Epithelial cell of proximal tubule (primary cell): ENCODE data around the gene PWWP2B. TPM values are rescaled to one million over a fixed set of nuclear protein-coding genes. Genes with fewer than 3 reads are reported as not detected.

ENCODE experiments used
- DNase-seq: peaks from one replicate; pipeline ENCODE4 v3.0.0-alpha.2; 2011; ENCODE audit warnings: low read depth
- H3K4me3 ChIP-seq: 2 replicates; pipeline ENCODE4 v1.5.1; 2011; ENCODE audit warnings: low read depth, mild to moderate bottlenecking, low read length
- total RNA-seq: library from RNA; depleted of rRNA; stranded (reverse); fragments of >200 nt; gene quantifications from 2 replicates; pipeline ENCODE4 v1.2.3, GENCODE V29; 2015
- TF ChIP-seq, protein P1 (sequence below): conservative IDR thresholded peaks from 2 replicates; pipeline ENCODE4 v1.5.1; 2012; ENCODE audit warnings: low read depth, mild to moderate bottlenecking, low read length

Gene PWWP2B
- total RNA-seq, 1 donor from 2014 or later = 11.0 TPM

DNA sequence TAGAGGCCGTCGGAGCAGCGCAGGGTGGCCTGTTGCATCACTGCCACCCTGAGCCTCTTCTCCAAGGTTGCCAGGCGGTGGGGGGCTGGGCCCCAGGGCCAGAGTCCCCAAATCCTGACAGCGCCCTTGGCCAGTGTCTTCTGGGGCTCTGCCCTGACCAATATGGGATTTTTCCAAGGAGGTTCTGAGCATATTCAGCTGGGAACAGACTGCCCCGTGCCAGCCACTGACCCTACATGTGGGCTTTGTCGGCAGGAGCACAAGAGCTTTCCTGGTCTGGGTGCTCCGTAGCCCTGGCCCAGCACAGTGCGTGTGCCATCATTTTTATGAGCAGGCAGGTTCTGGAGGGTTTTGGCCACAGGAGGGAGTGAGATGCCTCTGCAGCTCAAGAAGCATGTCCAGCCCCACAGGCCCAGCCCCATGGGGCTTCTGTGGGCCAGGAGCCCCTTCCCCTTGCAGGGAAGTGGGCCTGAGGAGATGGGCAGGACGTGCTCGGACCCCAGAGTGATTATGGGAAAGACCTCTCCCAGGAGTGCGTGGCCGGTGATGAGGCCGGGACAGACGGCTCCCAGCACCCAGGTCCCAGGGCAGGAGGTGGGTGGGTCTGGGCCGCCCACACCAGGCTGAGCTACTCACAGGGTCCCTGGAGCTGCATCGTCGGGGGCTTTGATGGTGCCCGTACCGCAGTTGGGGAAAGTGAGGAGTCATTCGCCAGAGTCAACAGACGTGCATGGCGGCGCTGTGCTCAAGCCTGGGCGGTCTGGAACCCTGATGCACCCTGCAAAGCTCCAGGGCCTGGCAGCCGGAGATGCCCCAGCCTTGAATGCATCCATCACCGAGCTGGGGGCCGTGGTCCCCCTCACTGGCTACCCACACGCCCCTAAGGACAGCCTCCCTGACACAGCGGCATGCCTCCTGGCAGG lies 66.6 kb downstream of the PWWP2B start:
- DNase-seq = no peak
- H3K4me3 ChIP-seq = no peak overlapping the region
- TF ChIP-seq, protein P1, sequence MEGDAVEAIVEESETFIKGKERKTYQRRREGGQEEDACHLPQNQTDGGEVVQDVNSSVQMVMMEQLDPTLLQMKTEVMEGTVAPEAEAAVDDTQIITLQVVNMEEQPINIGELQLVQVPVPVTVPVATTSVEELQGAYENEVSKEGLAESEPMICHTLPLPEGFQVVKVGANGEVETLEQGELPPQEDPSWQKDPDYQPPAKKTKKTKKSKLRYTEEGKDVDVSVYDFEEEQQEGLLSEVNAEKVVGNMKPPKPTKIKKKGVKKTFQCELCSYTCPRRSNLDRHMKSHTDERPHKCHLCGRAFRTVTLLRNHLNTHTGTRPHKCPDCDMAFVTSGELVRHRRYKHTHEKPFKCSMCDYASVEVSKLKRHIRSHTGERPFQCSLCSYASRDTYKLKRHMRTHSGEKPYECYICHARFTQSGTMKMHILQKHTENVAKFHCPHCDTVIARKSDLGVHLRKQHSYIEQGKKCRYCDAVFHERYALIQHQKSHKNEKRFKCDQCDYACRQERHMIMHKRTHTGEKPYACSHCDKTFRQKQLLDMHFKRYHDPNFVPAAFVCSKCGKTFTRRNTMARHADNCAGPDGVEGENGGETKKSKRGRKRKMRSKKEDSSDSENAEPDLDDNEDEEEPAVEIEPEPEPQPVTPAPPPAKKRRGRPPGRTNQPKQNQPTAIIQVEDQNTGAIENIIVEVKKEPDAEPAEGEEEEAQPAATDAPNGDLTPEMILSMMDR = peak; percentile 36

DNA sequence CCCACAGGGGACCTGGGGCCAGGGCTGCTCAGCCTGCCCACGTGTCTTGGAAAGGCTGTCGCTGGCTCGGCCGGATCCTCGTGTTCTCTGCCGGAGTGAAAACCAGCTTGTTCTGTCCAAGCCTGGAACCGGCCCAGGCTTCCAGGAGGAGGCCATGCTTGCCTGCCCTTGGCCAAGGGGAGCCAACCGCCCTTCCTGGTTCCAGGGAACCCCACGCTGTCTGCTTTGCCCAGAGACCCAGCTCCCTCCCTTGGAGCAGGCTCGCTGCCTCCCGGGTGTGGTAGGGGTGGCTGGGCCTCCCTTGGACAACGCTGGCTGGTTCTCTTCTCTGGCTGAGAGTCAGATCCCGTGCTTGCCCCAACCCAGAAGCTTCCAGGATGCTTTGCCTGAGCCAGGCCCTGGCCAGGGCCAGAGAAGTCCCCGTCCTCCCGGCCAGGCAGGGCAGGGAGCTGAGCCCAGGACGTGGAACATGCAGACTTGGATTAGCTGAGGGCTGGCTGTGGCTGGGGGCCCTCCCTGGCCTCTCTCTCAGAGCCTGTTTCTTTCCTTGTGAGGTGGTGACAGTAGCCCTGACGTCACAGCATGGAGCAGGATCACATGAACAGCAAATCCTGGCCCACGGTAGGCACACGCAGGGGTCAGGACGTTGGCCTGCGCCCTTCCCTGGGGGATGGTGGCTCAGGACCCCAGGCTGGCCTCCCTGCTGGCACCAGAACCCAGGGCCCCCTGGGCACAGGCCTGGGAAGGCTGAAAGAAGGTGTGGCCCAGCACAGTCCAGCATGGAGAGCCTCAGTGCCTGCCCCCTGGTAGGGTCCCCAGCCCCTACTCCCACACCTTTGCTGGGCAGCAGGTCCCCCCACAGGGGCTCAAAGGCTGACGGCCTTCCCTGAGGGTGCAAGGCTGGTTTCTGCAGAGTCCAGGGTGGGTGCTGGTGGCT lies 67.5 kb downstream of the PWWP2B start:
- DNase-seq = no peak
- no peak overlapping the region for H3K4me3 ChIP-seq
- TF ChIP-seq, protein P1 = no peak

DNA sequence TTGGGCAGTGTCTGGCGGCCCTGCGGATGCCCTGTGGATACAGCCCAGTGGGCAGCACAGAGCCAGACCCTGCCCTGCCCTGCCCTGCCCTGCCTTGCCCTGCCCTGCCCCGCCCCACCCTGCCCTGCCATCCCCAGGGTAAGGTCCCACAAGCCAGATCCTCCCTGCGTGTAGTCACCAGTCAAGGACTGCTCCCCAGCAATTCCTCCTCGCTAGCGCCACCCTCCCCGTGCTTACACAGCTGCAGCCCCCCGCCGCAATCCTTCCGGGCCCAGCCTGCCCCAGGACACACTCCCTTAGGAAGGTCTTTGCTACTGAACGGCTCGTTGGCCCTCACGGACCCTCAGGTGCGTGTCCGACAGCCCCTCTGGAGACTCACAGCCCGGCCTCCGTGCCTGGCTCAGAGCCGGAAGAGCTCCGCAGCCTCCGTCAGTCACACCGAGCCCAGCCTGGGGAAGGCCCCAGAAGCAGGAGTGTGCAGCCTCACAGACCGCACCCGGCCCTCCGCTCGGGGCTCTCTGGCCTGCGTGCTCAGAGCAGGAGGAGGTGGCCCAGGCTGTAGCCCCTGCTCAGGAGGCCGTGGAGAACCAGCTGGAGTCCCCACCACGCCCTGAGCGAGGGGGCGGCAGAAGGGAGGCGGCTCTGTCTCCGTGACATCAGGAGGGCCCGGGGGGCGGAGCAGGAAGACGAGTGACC lies 68.3 kb downstream of the PWWP2B start:
- DNase-seq = no peak
- H3K4me3 ChIP-seq = no peak overlapping the region
- TF ChIP-seq, protein P1 = no peak

DNA sequence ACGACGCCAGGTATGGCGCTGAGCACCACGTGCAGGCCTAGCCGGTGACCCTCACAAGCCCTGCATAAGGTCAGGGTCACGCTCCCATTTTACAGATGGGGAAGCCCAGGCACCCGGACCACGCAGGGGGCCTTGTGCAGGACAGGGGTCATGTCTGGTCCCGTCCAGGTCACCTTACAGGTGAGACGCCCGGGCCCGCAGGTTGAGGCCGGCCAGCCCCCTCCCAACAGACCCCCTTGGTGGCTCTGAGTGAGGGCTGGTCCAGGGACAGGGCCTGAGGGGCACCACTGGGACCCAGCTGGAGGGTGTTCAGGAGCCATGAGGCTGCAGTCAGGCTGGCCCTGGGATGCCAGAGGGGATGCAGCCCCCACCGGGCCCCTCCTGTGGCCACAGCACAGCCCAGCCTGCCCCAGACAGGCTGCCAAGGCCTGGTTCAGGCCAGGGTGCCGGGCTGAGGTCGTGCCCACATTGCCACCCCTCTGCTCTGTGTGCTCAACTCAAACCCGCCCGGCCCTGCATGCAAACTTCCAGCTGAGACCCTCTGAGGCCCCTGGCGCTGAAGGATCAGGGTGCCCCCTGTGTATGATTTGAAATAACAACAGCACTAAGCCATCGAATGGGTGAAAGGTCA lies 69.0 kb downstream of the PWWP2B start:
- no peak for DNase-seq
- H3K4me3 ChIP-seq = no peak overlapping the region
- TF ChIP-seq, protein P1 = no peak

DNA sequence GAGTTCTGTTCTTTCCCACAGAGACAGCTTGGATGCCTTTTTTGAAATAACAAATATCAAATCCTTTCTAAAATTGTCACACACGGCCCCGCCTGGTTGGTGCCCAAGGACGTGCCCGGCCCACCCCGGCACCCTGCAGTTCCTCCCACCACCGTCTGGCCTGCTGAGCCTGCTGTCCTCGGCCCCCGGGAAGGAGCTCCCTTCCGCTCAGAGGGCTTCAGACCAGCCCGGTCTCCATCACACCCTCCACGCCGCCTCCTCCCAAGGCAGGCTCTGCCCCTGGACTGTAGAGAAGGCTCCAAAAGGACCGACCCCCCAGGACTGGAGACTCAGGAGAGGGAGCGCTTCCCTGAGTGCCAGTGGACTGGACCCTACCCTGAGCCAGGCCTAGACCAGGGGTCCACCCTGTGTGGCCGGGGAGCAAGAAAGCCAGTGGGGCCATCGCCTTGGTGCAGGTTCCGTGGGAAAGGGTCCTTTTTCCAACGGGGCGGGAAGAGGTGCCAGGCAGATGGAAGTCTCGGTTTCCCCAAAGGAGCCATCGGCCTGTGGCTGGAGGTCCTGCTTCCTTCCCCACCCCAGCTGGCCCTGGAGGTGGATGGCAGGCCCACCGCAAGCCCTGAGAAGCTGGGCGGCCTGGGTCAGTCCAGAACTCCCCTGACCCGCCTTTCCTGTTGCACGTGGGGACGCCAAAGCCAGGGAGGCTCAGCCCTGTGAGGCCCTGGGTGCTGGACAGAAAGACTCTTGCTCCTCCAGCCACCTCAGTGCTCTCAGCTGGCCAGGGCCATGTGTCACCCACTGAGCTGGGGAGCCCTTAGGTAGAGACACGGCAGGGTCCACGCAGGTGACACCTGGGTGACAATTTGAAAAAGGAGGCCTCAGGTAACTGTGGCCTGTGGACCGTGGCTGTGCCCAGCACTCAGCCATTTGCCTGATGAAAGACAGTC lies 69.8 kb downstream of the PWWP2B start:
- TF ChIP-seq, protein P1 = no peak

More for the DNA sequence above, 69.8 kb downstream of the PWWP2B start:
- no peak for DNase-seq
- H3K4me3 ChIP-seq = no peak overlapping the region

Other genes with a start within 250 kb of the PWWP2B start
- 1.7 and 3.3 TPM in 2 replicates for gene DPYSL4, start 210.3 kb upstream of the PWWP2B start, total RNA-seq
- 13.0 and 25.9 TPM in 2 replicates for gene STK32C, start 89.2 kb upstream of the PWWP2B start, total RNA-seq
- gene LRRC27, start 65.0 kb upstream of the PWWP2B start, total RNA-seq = 3.1 and 5.8 TPM in 2 replicates
- 30.4 and 40.8 TPM in 2 replicates for gene INPP5A, start 140.6 kb downstream of the PWWP2B start, total RNA-seq